Activated gamma-delta T cell (primary cell): ENCODE results near the gene TCEAL1.
"Not testable (repeated sequence)": the region's sequence is repeated elsewhere in the genome, so short reads cannot be mapped to it uniquely, and the experiment has no call there.

Source experiments
- DNase-seq: peaks from one replicate; lab custom pipeline; 2025; lab: John Stamatoyannopoulos, UW

TCEAL1 gene

DNA sequence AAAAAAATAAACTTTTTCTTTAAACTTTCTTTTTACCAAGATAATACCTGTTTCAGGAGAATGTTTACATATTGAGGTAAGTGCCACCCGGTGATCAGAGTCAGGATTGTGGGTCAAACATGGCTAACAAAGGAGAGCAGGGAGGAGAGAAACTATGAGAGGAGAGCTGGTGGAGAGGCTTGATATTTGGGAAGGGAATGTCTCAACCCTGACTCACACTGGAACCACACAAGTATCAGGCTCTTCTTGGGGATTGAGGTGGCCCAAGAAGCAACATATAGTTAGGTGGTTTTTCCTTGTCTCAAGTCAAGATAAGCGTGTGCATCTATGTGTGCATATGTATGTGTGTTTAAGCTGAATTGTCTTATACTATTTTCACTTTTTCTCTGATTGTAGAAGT lies 6.7 kb downstream of the TCEAL1 start:
- no peak for DNase-seq

DNA sequence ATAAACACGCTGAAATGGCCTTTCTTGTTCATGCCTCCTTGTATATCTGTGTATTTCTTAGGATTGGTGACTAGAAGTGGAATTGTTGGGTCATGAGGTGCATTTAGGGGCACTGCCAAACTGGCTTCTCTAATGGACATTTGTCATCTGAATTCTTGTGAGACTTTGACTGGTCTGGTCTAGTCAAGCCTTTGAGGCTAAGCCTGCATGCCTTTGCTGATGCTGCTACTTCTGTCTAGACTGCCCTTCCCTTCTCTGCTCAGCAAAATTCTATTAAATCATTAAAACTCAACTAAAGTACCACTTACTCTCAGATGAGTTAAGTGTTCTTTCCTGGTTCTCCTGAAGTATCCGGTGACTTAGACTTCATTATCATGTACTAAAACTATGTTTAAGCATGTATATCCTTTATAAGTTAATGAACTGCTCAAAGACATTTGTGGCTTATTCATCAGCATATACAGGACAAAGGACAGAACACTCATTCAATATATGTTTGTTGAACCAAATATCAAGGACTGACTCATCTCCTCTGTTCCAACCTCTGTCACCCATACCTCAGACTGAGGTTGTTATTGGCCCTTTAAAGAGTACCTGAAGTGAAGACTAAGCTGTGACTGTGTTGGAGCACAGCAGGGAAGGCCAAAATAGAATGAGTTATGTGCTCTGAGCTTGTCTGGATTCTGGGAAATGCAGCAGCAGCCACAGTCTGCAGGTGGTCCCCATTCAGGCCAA lies 9.0 kb downstream of the TCEAL1 start:
- no peak for DNase-seq

DNA sequence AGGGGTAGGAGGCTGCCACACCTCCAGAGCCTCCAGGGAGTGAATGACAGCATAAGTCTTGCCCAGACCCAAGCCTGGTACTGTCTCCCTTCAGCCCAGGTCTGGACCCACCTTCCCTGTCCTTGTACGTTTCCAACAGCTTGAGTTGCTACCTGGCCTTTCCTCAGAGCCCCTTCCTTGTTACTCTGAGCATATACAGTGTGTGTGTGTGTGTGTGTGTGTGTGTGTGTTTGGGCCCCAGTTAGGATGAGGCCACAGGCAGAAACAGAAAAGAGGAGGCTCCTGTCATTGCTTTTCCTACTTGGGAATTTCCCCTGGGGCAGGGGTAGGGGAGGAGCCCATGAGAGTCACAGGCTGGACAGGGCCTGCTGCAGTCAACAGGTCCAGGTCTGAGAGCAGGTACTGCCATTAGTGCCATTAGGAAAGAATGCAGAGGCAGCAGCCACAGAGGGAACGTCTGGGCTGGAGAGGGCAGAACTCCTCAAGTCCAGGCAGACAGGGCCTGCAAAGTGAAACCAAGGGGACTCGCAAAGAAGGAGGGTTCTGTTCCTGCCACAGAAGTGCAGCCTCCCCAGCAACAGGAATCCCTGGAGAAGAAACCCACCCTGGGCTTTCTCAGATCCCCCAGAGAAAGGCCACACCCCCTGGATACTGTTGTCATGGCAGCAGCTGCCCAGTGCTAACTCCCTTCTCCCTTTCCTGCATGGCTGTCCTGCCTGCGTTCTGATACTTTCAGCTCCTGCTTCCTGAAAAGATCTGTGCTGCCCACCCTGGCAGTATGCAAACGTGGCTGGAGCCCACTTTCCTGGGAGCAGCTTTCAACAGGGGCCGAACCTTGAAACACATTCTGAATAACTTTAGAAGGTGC lies 9.9 kb downstream of the TCEAL1 start:
- DNase-seq = not testable (repeated sequence)

DNA sequence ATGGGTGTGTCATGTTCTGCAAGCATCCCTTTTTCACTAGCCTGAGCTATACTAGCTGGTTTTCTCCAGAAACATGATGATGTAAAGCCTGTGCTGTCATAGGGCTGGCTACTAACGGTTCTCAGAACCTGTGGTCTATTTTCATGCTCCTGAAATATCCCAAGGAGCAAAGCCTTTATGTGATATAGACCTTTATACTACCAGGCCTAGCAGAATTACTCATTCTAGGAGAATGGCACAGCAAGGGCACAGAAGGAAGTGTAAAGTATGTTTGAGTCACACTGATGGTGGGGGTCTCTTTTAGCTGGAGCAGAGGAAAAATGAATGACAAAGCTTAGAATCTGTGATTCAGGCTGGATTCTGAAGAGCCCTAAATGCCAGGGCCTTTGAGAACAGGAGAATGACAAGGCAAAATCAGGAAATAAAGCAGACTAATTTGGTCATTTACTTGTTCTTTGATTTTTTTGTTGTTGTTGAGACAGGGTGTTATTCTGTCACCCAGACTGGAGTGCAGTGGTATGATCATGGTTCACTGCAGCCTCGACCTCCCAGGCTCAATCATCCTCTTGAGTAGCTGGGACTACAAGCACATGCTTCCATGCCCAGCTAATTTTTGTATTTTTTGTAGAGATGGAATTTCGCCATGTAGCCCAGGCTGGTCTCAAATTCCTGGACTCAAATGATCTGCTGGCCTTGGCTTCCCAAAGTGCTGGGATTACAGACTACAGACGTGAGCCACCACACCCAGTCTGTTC lies 11.8 kb downstream of the TCEAL1 start:
- no peak for DNase-seq

DNA sequence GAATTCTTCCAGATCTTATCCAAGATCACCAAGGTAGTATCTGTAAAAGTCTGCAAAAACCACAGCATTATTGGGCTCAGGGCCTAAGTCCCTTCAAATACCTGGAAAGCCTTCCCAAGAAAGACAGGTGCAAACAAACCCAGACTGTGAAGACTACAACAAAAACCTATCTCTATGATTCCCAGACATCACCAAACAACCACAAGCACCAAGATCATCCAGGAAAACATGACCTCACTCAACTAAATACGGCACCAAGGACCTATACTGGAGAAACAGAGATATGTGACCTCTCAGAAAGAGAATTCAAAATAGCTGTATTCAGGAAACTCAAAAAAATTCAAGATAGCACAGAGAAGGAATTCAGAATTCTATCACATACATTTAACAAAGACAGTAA lies 15.3 kb downstream of the TCEAL1 start:
- DNase-seq = no peak

DNA sequence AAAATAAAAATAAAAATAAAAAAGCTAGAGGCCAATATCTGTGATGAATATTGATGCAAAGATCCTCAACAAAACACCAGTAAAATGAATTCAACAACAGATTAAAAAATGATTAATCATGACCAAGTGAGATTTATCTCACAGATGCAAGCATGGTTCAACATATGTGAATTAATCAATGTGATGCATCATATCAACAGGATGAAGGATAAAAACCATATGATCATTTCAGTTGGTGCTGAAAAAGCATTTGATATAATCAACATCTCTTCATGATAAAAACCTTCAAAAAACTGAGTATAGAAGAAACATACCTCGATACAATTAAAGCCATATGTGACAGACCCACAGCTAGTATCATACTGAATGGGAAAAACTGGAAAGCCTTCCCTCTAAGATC lies 18.9 kb downstream of the TCEAL1 start:
- no peak for DNase-seq

DNA sequence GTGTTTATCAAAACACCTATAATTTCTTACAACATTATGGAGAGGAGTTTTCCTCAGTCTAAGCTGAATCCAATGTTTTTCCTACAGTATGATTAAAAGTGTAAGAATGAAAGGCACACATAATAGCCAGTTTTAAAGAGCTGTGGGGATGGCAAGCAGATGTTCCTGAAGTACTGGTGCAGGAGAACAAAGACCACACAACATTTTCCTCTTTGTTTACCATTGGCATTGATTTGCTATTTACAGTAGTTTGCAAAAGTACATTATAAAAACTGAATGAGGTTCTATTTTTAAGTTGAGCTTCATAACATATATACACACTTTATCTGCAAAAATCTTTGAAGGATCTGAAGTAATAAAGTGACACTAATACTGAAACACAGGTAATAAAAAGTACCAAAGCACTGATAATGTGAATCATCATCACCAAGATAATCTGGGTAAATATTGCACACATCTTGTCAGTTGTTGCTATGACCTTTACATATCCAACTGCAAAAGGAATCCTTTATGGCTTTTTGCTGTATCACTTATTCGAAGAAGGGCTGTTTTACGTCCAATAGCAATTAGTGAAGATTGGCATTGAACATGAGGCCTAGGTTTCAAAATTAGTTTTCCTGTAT lies 22.5 kb downstream of the TCEAL1 start:
- no peak for DNase-seq

DNA sequence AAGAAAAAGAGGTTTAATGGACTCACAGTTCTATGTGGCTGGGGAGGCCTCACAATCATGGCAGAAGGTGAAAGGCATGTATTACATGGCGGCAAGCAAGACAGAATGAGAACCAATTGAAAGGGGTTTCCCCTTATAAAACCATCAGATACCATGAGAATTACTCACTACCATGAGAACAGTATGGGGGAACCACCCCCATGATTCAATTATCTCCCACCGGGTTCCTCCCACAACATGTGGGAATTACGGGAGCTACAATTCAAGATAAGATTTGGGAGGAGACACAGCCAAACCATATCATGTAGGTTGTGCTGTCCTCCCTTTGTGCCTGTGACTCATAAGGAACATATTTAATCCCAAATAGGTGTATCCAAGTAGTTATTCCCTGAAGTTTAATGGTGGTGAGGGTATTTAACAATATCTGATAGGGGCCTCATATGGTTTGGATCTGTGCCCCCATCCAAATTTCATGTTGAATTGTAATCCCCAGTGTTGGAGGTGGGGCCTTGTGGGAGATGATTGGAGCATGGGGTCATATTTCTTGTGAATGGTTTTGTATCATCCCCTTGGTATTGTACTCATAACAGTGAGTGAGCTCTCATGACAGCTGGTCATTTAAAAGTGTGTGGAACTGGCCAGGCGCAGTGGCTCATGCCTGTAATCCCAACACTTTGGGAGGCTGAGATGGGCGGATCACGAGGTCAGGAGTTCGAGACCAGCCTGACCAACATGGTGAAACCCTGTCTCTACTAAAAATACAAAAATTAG lies 26.6 kb downstream of the TCEAL1 start:
- DNase-seq = not testable (repeated sequence)

DNA sequence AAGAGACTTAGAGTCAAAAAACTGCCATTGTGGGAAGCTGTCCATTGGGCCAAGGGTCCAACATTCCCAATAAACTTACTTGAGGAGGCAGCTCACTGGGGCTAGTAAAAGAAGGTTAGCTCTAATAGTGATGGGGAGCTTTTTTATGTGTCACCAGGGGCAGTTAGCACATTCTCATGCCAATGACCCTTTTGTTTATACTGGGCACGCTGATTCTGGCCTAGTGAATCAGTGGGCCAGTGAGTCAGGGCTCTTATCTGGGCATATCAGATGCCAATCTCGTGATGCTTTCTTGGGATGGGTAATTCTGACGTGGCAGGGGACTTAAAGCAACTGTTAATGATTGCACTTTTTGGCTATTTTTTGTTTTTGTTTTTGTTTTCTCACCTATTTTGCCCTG lies 27.8 kb downstream of the TCEAL1 start:
- DNase-seq = no peak

DNA sequence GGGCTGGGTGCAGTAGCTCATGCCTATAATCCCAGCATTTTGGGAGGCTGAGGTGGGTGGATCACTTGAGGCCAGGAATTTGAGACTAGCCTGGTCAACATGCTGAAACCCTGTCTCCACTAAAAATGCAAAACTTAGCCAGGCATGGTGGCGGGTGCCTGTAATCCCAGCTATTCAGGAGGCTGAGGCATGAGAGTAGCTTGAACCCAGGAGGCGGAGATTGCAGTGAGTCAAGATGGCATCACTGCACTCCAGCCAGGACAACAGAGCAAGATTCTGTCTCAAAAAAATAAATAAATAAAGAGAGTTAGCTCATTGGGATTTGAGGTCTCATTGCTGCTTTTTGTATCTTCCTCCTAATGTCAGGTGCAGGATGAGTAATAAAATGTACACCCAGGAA lies 28.3 kb downstream of the TCEAL1 start:
- DNase-seq = not testable (repeated sequence)

DNA sequence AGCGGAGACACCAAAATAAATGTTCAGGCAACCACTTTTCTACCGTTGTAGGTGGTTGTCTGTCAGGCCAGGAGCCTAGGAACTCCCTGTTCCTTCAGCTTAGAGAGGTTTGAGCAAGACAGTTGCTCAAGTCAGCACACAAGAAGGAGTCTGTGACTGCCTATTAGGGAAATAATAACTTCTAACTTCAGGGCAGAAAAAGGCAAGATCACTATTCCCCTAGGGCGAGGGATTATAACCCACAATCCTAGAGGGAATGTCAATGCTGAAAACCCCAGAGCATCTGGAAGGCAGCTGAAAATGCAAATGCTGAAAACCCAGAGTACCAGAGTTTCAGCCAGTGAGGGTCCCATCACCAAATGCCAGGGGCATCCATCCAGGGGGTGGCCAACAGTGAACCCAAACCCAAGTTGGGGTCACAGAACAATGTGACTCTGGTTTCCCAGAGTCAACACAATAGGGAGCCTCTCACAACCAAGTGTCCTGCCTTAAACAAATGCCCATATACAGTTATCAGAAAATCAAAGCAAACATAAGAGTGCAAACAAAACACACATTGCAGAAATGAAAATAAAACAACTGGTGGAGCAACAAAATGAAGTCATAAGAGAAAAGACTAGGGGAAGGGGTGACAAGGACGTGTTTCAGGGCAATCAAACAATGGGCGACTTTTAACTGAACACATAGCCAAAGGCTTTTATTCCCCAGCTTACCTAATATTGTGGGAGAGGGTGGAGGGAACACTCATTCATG lies 30.1 kb downstream of the TCEAL1 start:
- no peak for DNase-seq

DNA sequence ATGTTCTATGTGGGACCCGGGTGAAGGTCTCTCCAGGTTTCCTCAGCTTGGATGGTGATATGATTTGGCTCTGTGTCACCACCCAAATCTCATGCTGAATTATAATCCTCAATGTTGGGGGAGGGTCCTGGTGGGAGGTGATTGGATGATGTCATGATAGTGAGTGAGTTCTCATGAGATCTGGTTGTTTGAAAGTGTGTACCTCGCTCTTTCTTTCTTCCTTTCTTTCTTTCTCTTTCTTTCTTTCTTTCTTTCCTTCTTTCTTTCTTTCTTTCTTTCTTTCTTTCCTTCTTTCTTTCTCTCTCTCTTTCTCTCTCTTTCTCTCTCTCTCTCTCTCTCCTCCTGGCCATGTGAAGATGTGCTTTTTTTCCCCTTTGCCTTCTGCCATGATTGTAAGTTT lies 30.7 kb downstream of the TCEAL1 start:
- DNase-seq = not testable (repeated sequence)

DNA sequence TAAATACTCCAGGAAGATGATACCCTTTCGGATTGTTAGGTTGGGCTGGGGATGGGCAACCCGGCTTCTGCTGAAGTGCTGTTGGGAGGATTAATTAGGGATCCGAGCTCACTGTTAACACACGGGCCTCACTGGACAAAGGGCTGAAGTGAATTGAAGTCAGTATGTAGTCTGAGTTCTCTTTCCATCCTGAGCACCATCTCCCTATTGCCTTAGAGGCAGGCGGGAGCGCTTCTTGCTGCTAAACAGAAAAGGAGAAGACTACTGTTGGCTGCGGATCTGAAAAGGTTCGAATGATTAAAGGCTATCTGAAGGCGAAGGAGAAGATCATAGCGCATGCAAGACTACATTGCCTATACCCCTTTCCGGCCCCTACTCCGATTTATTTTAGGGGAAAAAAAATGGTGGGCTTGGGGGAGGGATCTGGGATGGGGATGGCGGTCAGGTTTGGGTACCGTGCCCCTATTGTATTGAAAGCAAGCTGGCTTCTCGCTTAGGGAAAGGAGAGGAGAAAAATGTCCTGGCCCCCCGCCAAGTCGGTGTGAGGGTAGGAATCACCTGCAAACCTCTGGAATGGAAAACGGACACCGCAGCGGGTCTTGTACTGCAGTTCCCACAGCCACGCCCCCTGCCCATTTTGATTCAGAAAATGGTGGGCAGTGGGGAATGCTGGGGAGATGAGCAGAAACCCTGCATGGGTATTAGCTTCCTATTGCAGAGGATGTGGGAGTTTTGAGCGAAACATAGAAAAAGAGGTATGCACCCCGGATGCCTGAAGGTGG lies 35.4 kb downstream of the TCEAL1 start:
- no peak for DNase-seq

DNA sequence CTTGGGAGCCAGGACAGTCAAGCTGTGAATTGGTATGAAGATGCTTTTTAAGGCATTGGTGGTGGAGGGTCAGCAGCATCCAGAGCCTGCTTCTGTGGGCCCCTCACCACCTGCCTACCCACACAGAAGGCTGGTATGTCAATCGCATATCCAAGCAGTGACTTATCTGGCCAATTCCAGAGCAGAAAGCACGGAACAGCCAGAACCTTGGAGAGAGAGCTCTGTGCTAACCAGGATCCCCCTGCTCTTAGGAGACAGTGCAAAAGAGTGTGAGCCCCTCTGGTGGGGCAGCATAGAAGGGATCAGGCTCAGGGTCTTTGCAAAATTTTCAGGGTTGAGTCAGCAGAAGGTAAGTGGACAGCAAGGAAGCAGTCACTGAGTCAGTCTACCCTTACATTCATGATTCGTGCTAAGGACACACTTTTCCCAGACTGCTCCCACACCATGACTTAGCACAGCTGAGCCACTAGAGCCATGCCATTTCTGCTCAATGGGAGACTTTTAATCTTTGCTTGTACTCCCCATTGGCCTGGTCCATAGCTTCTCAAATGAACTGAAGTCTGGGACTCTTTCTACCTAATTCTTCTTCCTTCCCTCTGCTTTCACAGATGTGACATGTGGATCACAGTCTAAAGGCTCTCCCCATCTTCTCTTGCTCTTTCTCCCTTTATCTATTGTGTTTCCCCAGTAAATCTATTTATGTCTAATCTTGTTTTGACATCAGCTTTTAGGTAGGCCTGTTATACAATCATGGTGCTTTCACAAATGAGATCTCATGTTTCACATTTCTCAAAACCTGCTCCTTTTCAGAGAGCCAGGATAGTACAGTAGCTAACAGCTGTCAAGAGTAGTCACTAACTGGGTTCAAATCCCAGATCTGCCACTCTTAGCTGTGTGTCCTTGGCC lies 37.7 kb downstream of the TCEAL1 start:
- DNase-seq = no peak

DNA sequence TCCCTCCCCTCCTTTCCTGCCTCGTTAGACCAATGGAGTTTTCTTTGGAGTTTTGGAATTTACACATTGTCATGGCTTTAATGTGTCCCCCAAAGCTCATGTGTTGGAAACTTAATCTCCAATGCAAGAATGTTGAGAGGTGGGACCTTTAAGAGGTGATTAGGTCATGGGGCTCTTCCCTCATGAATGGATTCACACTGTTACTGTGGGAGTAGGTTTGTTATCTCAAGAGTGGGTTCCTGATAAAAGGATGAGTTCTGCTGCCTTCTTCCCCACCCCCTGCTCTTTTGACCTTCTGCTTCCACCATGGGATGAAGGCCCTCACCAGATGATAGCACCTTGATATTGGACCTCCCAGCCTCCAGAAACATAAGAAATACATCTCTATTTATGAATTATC lies 41.0 kb downstream of the TCEAL1 start:
- DNase-seq = no peak

DNA sequence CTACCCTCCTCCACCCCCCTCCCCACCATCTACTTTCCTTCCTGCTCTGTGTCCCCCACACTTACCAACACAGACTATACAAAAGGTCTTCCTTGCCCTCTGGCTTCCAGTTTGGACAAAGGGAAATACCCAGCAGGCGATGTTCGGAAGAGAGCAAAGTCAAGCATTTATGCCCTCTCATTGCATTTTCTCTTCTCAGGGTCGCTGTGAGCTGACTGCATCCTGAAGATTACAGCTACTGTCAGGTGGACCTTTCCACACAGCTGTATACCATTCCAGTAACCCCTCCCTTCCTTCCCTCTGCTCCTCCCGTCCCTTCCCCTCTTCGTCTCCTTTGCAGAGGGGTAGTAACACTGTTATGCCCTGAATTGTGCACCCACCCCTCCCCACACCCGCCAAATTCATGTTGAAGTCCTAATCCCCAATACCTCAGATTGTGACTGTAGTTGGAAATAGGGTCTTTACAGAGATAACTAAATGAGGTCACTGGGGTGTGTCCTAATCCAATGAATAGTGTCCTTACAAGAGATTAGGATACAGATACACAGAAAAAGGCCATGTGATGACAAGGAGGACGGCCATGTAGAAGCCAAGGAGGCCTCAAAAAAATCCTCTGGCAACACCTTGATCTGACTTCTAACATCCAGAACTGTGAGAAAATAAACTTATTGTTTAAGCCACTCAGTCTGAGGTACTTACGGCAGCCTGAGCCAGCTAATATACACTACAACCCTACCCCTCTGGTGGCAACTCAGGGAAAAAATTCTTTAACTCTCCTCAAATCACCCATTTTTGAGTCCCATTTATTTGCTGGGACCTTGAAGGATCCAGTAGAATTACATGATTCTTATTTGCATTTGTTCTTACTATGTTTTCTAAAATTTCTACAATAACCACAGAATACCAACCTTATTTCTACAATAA lies 46.0 kb downstream of the TCEAL1 start:
- DNase-seq = no peak

DNA sequence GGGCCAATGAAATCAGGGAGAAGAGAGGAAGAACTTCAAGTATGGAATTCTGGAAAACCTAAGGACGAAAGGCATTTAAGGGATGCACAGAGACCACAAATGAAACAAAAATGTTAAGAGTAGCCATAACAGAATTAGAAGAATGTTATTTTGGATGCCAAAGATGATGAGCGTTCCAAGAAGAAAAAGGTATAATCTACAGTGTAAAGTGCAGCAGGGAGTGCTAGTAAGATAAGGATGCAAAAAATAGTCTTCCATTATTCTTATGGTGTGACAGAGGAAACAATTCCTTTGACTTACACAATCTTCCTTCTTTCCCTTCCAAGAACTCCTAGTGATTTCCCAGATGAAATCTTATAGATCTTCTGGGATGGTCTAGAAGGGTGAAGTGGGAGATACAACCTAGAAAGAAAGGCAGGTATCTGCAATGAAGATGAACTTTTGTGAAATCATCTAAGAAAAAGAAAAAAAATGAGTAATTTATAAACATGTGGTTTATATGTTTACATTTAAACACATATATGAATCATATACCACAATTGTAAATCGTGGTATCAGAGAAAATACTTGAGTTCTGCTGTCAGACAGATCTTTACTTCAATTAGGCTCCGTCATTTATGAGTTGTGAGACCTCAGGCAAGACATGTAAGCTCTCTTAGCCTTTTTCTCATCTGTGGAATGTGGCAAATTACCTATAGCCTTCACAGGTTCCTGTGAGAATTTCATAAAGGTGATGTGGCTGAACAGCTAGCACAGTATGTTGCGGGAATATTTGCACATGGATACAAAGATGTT lies 49.6 kb downstream of the TCEAL1 start:
- no peak for DNase-seq
